ENCODE data around the gene FAM107A. TPM values are rescaled to one million over a fixed set of nuclear protein-coding genes. Genes with fewer than 3 reads are reported as not detected.
A peak's percentile ranks its signal among the peaks of the same experiment; 100 is the strongest.

FAM107A gene
- total RNA-seq, 1 donor from 2014 or later, result not detected

DNA sequence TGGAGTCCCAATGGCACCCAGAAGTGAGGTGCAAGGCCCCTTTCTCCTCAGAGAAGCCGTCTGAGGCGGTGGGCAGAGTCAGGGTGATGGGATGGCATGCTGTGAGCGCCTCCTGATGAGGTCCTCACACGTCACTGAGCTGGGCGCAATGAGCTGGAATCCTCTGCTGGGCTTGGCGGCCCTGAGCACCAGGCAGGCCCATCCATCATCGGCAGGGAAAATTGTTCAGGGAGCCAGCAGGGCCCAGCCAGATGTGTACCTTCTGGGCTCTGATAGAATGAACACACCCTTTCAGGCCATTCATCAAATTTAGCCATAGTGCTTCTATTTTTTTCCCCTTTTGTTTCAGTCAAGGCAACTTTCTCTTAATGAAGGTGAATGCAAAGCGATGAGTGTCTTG is 45.7 kb upstream of the FAM107A start:
- no peaks in the 10 kb centered on the region for H3K27me3 Mint-ChIP-seq (ENCODE audit: unreplicated experiment)

DNA sequence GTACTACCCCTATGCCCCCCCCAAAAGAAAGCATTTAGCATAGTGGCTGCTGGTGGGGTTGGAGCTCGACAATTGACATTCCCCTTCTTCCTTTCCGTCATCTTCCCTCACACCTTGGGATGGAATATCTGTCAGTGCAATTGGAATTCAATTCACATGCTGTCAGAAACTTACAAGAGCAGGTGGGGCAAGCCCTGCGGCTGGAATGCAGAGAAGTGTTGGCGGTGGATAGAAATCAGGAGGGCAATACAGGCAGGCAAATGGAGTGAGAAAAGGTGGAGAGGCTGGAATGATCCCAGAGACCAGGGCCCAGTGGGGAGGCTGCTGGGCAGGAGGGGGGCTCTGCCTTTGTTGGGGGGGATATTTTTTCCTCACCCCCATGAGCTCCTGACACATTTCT is 45.2 kb upstream of the FAM107A start:
- no peak for DNase-seq (ENCODE audit: extremely low spot score, unreplicated experiment)

More for the DNA sequence above, 45.7 kb upstream of the FAM107A start:
- TF ChIP-seq, protein P1, sequence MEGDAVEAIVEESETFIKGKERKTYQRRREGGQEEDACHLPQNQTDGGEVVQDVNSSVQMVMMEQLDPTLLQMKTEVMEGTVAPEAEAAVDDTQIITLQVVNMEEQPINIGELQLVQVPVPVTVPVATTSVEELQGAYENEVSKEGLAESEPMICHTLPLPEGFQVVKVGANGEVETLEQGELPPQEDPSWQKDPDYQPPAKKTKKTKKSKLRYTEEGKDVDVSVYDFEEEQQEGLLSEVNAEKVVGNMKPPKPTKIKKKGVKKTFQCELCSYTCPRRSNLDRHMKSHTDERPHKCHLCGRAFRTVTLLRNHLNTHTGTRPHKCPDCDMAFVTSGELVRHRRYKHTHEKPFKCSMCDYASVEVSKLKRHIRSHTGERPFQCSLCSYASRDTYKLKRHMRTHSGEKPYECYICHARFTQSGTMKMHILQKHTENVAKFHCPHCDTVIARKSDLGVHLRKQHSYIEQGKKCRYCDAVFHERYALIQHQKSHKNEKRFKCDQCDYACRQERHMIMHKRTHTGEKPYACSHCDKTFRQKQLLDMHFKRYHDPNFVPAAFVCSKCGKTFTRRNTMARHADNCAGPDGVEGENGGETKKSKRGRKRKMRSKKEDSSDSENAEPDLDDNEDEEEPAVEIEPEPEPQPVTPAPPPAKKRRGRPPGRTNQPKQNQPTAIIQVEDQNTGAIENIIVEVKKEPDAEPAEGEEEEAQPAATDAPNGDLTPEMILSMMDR (IDR thresholded peaks at IDR 0.05), result no peak
- H3K9me3 Mint-ChIP-seq (ENCODE audit: unreplicated experiment), result no peaks in the 10 kb centered on the region
- H3K27ac Mint-ChIP-seq (ENCODE audit: unreplicated experiment), result no peak overlapping the region
- DNase-seq (ENCODE audit: extremely low spot score, unreplicated experiment), result no peak
- H3K4me3 Mint-ChIP-seq (ENCODE audit: unreplicated experiment), result no peak overlapping the region
- no peaks in the 10 kb centered on the region for H3K36me3 Mint-ChIP-seq (ENCODE audit: unreplicated experiment)
- H3K4me1 Mint-ChIP-seq (ENCODE audit: unreplicated experiment), result peaks cover 27% of the 10 kb centered on the region

DNA sequence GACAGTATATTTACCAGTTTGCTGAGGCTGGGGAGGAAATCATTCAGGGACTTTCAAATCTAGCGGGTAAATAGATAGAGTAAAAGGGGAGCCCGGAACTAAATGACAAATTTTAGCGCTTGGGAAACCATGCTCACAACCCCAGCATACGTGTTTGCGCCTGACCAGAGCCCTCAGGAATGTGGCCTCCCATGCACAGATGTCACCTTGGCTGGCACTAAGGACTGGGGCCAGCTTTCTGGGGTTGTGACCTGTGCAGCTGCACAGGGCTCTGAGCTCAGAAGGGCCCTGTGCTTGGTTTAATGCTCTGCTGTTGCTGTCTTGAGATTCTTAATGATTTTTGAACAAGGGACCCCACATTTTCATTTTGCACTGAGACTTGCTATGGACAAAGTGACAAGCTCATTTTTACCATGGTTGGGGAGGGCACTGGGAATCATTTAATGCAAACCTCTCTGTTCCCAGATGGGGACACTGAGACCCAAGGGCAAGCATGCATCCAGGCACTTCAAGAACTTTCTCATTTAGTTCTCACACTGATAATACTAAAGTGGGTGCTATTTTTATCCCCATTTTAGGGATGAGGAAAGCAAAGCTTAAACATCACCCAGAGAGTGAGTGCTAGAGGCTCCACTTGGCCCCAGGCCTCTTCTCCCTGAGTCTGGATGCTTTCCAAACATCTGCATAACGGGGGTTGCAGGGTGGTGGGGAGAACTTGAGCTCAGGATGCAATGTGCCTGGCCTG is 44.1 kb upstream of the FAM107A start:
- TF ChIP-seq, protein P1 (IDR thresholded peaks at IDR 0.05), result no peak
- Mint-ChIP-seq H3K27me3 (ENCODE audit: unreplicated experiment) (no peaks in the 10 kb centered on the region), H3K4me1 (ENCODE audit: unreplicated experiment) (peaks cover 37% of the 10 kb centered on the region), H3K4me3 (ENCODE audit: unreplicated experiment) (no peak overlapping the region), H3K36me3 (ENCODE audit: unreplicated experiment) (no peaks in the 10 kb centered on the region), H3K27ac (ENCODE audit: unreplicated experiment) (no peak overlapping the region), H3K9me3 (ENCODE audit: unreplicated experiment) (no peaks in the 10 kb centered on the region)
- no peak for DNase-seq (ENCODE audit: extremely low spot score, unreplicated experiment)

More for the DNA sequence above, 45.2 kb upstream of the FAM107A start:
- Mint-ChIP-seq H3K9me3 (ENCODE audit: unreplicated experiment) (no peaks in the 10 kb centered on the region), H3K27me3 (ENCODE audit: unreplicated experiment) (no peaks in the 10 kb centered on the region), H3K4me3 (ENCODE audit: unreplicated experiment) (no peak overlapping the region), H3K4me1 (ENCODE audit: unreplicated experiment) (peaks cover 32% of the 10 kb centered on the region), H3K27ac (ENCODE audit: unreplicated experiment) (no peak overlapping the region), H3K36me3 (ENCODE audit: unreplicated experiment) (no peaks in the 10 kb centered on the region)
- TF ChIP-seq, protein P1 (IDR thresholded peaks at IDR 0.05), result no peak

DNA sequence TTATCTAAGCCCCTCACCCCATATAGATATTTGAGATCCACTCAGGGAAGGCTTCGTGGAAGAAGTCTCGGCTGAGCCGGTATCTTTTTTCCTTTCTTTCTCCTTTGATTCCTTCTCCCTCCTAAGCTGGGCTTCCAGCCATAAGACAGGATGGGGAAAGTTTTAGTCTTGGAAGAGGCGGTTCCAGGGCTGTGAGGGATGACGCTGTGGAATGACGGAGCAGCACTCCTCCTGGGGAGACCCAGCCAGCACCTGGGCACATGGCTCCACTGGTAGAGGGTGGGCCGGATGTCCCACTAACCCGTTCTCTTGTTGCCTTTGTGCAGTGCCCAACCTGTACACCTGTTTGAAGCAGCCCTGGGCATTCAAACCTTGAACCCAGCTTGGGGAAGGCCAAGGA is 43.2 kb upstream of the FAM107A start:
- peaks cover 33% of the 10 kb centered on the region for H3K4me1 Mint-ChIP-seq (ENCODE audit: unreplicated experiment)
- no peaks in the 10 kb centered on the region for H3K27me3 Mint-ChIP-seq (ENCODE audit: unreplicated experiment)
- H3K9me3 Mint-ChIP-seq (ENCODE audit: unreplicated experiment), result no peaks in the 10 kb centered on the region
- TF ChIP-seq, protein P1 (IDR thresholded peaks at IDR 0.05), result no peak
- DNase-seq (ENCODE audit: extremely low spot score, unreplicated experiment), result no peak
- H3K4me3 Mint-ChIP-seq (ENCODE audit: unreplicated experiment), result no peak overlapping the region
- H3K27ac Mint-ChIP-seq (ENCODE audit: unreplicated experiment), result no peak overlapping the region
- no peaks in the 10 kb centered on the region for H3K36me3 Mint-ChIP-seq (ENCODE audit: unreplicated experiment)

DNA sequence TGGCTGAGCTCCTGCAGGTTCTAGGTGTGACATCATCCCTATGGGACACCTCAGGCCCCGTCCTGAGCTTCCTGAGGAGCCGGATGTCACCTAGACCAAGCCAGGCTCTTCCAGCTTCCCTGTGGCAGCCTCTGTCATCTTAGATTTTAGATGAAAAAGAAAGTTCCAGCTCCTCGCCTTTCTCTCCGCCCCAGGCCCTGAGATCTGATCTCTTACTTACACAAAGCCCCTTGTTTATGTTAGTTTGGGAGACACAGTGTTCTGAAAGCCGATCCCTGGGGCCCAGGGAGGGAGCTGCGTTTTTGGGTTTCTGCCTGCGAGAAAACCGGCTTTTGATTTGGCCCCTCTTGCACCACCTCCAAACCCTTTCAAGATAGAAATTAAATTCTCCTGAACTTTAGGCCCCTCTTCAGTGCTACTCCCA is 40.2 kb upstream of the FAM107A start:
- Mint-ChIP-seq H3K36me3 (ENCODE audit: unreplicated experiment) (no peaks in the 10 kb centered on the region), H3K4me1 (ENCODE audit: unreplicated experiment) (peaks cover 28% of the 10 kb centered on the region), H3K27me3 (ENCODE audit: unreplicated experiment) (no peaks in the 10 kb centered on the region), H3K9me3 (ENCODE audit: unreplicated experiment) (no peaks in the 10 kb centered on the region), H3K4me3 (ENCODE audit: unreplicated experiment) (no peak overlapping the region), H3K27ac (ENCODE audit: unreplicated experiment) (peak overlapping the region; percentile 78)
- TF ChIP-seq, protein P1 (IDR thresholded peaks at IDR 0.05), result no peak
- DNase-seq (ENCODE audit: extremely low spot score, unreplicated experiment), result no peak

All from osteocyte (in vitro differentiated cells).